NT2/D1 (cell line): Measurements from ENCODE around the gene PLTP.

Source experiments
- SUZ12 ChIP-seq: IDR thresholded peaks from 2 replicates; pipeline ENCODE4 v1.6.1; 2011; ENCODE audit not compliant: insufficient read length, insufficient read depth; ENCODE audit errors: extremely low read depth
- YY1 ChIP-seq: IDR thresholded peaks from 2 replicates; pipeline ENCODE4 v1.6.1; 2011; ENCODE audit not compliant: insufficient read length, insufficient read depth
- ZNF274 ChIP-seq: IDR thresholded peaks from 2 replicates; pipeline ENCODE4 v1.6.1; 2011; ENCODE audit warnings: mild to moderate bottlenecking, low read depth, low read length

DNA sequence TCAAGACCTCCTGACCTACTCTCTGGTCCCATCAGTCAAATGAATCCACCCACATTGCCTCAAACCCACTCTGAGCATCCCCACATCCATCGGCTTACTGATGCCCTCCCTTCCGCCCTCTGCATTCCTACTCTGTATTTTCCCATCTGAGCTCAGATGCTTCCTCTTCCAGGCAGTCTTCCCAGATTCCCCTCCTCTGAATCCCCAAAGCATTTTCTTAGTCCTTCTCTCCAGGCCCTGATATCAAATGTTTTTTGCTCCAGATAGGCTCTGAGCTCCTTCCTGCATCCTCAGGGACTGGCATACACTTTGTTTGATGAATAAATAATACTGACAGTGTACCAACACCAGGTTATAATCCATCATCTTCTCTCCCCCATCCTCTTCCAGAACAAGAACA, 3.9 kb downstream of the PLTP start:
- TF ChIP-seq YY1 = no peak
- TF ChIP-seq SUZ12 = no peak
- TF ChIP-seq ZNF274 = no peak
